ENCODE results near the gene USP54.

USP54 gene

GRCh38 chr10:73460897-73461296 lies 130.2 kb downstream of the USP54 start:
- DNase-seq: no peak

- no peak for DNase-seq
These were observed 131.3 kb downstream of the USP54 start for GRCh38 chr10:73459683-73460314.

- no peak for DNase-seq
These were observed 134.8 kb downstream of the USP54 start for GRCh38 chr10:73456187-73456890.

GRCh38 chr10:73449113-73449512 lies 142.0 kb downstream of the USP54 start:
- no peak for DNase-seq

GRCh38 chr10:73448384-73448783 lies 142.8 kb downstream of the USP54 start:
- no peak for DNase-seq

Data from NCI-H748 treated with DMSO at 0.1 percent for 48 hours (cell line).